HepG2 (cell line): ENCODE data around the gene NR2F1-AS1. TPM values are rescaled to one million over a fixed set of nuclear protein-coding genes. Genes with fewer than 3 reads are reported as not detected.

ENCODE experiments used
- ATF7 ChIP-seq, 2 experiments: fragments of 450-650 bp in 1 of 2; sonication (generic) in 1 of 2; formaldehyde crosslinking in 1 of 2; IDR thresholded peaks; 2 replicates each; pipeline versions ENCODE4 v1.4.0 to v1.6.1; 2016 to 2020; ENCODE audit warnings: antibody characterized with exemption in 1 of 2, mild to moderate bottlenecking in 1 of 2, missing genetic modification reagents in 1 of 2
- GABPA ChIP-seq, 2 experiments: IDR thresholded peaks; 2 replicates each; pipeline ENCODE4 v1.6.1; 2011 to 2016; ENCODE audit warnings: low read depth in 2 of 2, low read length in 1 of 2, missing biosample characterization in 1 of 2, missing genetic modification characterization in 1 of 2
- KAT8 ChIP-seq: IDR thresholded peaks from 2 replicates; pipeline ENCODE4 v1.6.1; 2016; ENCODE audit warnings: missing genetic modification reagents, missing compliant biosample characterization
- KLF11 ChIP-seq: IDR thresholded peaks from 2 replicates; pipeline ENCODE4 v1.6.1; 2016; ENCODE audit warnings: missing compliant biosample characterization
- KLF13 ChIP-seq: sonication (generic); formaldehyde crosslinking; IDR thresholded peaks from 2 replicates; pipeline ENCODE4 v1.4.0; 2020; ENCODE audit warnings: mild to moderate bottlenecking, missing genetic modification reagents
- KMT2A ChIP-seq: sonication (generic); formaldehyde crosslinking; IDR thresholded peaks from 2 replicates; pipeline ENCODE4 v1.4.0; 2020; ENCODE audit warnings: missing genetic modification reagents
- MIXL1 ChIP-seq: IDR thresholded peaks from 2 replicates; pipeline ENCODE4 v1.6.1; 2016
- NFKB2 ChIP-seq: sonication (generic); formaldehyde crosslinking; IDR thresholded peaks from 2 replicates; pipeline ENCODE4 v1.4.0; 2020; ENCODE audit warnings: missing genetic modification reagents, borderline replicate concordance
- NR2F1 ChIP-seq, 2 experiments: fragments of 450-650 bp in 1 of 2; formaldehyde crosslinking in 1 of 2; IDR thresholded peaks; 2 replicates each; pipeline versions ENCODE4 v1.5.0 to v1.6.1; 2016 to 2020; ENCODE audit warnings: mild to moderate bottlenecking in 1 of 2, missing compliant biosample characterization in 1 of 2, missing genetic modification reagents in 1 of 2, moderate library complexity in 1 of 2
- POLR2G ChIP-seq: fragments of 200-400 bp; formaldehyde crosslinking; IDR thresholded peaks from 2 replicates; pipeline ENCODE4 v1.6.1; 2018; ENCODE audit warnings: mild to moderate bottlenecking, low read depth, low read length, moderate library complexity
- SUZ12 ChIP-seq: fragments of 150-350 bp; IDR thresholded peaks from 2 replicates; pipeline ENCODE4 v1.6.1; 2014; ENCODE audit warnings: low read depth, low read length
- TBL1XR1 ChIP-seq: fragments of 150-350 bp; IDR thresholded peaks from 2 replicates; pipeline ENCODE4 v1.6.1; 2014; ENCODE audit warnings: borderline replicate concordance, low read length; ENCODE audit not compliant: partially characterized antibody
- TCF12 ChIP-seq, 2 experiments: fragments of 450-650 bp in 1 of 2; sonication (generic) in 1 of 2; formaldehyde crosslinking in 1 of 2; IDR thresholded peaks; 2 replicates each; pipeline versions ENCODE4 v1.6.1 to v1.8.0; 2017 to 2022; ENCODE audit warnings: antibody characterized with exemption in 1 of 2, mild to moderate bottlenecking in 1 of 2, missing genetic modification reagents in 1 of 2, moderate library complexity in 1 of 2
- TCF7L2 ChIP-seq: IDR thresholded peaks from 2 replicates; pipeline ENCODE4 v1.6.1; 2011; ENCODE audit warnings: mild to moderate bottlenecking, low read depth, low read length, moderate library complexity
- XRCC5 ChIP-seq: fragments of 200-400 bp; formaldehyde crosslinking; optimal IDR thresholded peaks from 2 replicates; pipeline ENCODE3; 2017; ENCODE audit warnings: mild to moderate bottlenecking, low read length
- ZBTB20 ChIP-seq: sonication (generic); formaldehyde crosslinking; IDR thresholded peaks from 2 replicates; pipeline ENCODE4 v1.8.1; 2023; ENCODE audit warnings: missing genetic modification reagents, low read depth, mild to moderate bottlenecking, borderline replicate concordance
- ZBTB34 ChIP-seq: sonication (generic); formaldehyde crosslinking; IDR thresholded peaks from 2 replicates; pipeline ENCODE4 v1.8.0; 2022; ENCODE audit warnings: mild to moderate bottlenecking, missing genetic modification reagents
- ZBTB43 ChIP-seq: sonication (generic); formaldehyde crosslinking; conservative IDR thresholded peaks from 2 replicates; pipeline ENCODE4 v1.4.0; 2020; ENCODE audit warnings: missing genetic modification reagents
- ZBTB8A ChIP-seq: sonication (generic); formaldehyde crosslinking; IDR thresholded peaks from 2 replicates; pipeline ENCODE4 v1.4.0; 2020; ENCODE audit warnings: mild to moderate bottlenecking, low read depth, missing genetic modification reagents, borderline replicate concordance
- ZMAT3 ChIP-seq: sonication (generic); formaldehyde crosslinking; conservative IDR thresholded peaks from 2 replicates; pipeline ENCODE4 v1.7.0; 2021; ENCODE audit warnings: missing genetic modification reagents
- ZNF20 ChIP-seq: sonication (generic); formaldehyde crosslinking; IDR thresholded peaks from 2 replicates; pipeline ENCODE4 v1.4.0; 2020; ENCODE audit warnings: mild to moderate bottlenecking, moderate library complexity, missing genetic modification reagents
- ZNF24 ChIP-seq: fragments of 450-650 bp; IDR thresholded peaks from 2 replicates; pipeline ENCODE4 v1.6.1; 2017; ENCODE audit warnings: antibody characterized with exemption, mild to moderate bottlenecking
- ZNF816 ChIP-seq: sonication (generic); formaldehyde crosslinking; IDR thresholded peaks from 2 replicates; pipeline ENCODE4 v1.8.0; 2022; ENCODE audit warnings: missing genetic modification reagents, mild to moderate bottlenecking, borderline replicate concordance
- ZSCAN30 ChIP-seq: sonication (generic); formaldehyde crosslinking; IDR thresholded peaks from 2 replicates; pipeline ENCODE4 v1.5.0; 2020; ENCODE audit warnings: mild to moderate bottlenecking, missing genetic modification reagents
- polyA plus RNA-seq, 8 experiments: library from polyadenylated mRNA; depleted of rRNA in 3 of 8; stranded (reverse) in 7 of 8; unstranded in 1 of 8; fragments of >200 nt; fragmentation: Illumina TruSeq in 4 of 8; extraction: Trizol in 4 of 8; gene quantifications; 2 replicates each; pipeline versions ENCODE4 v1.2.1 to v1.2.3, GENCODE V29; 2011 to 2016; ENCODE audit warnings: low read depth in 4 of 8, missing spikeins in 1 of 8, mixed read lengths in 1 of 8; ENCODE audit not compliant: insufficient read depth in 1 of 8
- total RNA-seq, 5 experiments: library from RNA; depleted of rRNA; stranded (reverse); fragments of >200 nt; fragmentation: Illumina TruSeq; extraction: Trizol; gene quantifications; 2 replicates each; pipeline ENCODE4 v1.2.3, GENCODE V29; 2016; ENCODE audit warnings: low read depth in 1 of 5
- TF ChIP-seq, protein P1 (sequence below): sonication (generic); formaldehyde crosslinking; IDR thresholded peaks from 2 replicates; pipeline ENCODE4 v1.4.0; 2020; ENCODE audit warnings: missing genetic modification reagents, low read depth, mild to moderate bottlenecking, borderline replicate concordance
- TF ChIP-seq, protein P2 (sequence below): IDR thresholded peaks from 2 replicates; pipeline ENCODE4 v1.6.1; 2016

Gene NR2F1-AS1
- total and polyA plus RNA-seq, 2 of the 13 experiments (the other 11 are each of a cell fraction or from before 2014, with no cell fraction given) = 2.8 TPM

GRCh38 chr5:93582677-93583438 lies 1.8 kb upstream of the NR2F1-AS1 start, which contains the start of gene NR2F1 (continued):
- TF ChIP-seq, protein P1, sequence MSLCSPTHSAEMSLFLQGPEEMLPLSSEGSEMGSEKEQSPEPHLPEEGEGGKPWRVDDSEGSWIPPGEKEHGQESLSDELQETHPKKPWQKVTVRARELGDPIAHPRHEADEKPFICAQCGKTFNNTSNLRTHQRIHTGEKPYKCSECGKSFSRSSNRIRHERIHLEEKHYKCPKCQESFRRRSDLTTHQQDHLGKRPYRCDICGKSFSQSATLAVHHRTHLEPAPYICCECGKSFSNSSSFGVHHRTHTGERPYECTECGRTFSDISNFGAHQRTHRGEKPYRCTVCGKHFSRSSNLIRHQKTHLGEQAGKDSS (CRISPR knock-in tag) = peak; percentile 75; the same call in 1 of the 2 replicates
- no peak for TF ChIP-seq TCF7L2
- TF ChIP-seq KLF11 (CRISPR knock-in tag) = no peak
- TF ChIP-seq ZBTB20 (CRISPR knock-in tag) = peak; percentile 96; the same call in 1 of the 2 replicates
- TF ChIP-seq POLR2G = peak; percentile 83
- TF ChIP-seq ZSCAN30 (CRISPR knock-in tag) = peak; percentile 64; the same call in 1 of the 2 replicates
- TF ChIP-seq NFKB2 (CRISPR knock-in tag) = no peak
- no peak for TF ChIP-seq ATF7 (IDR thresholded peaks at IDR 0.05)
- peak; percentile 79; the same call in 1 of the 2 replicates for TF ChIP-seq ATF7 (CRISPR knock-in tag; IDR thresholded peaks at IDR 0.05)
- no peak for TF ChIP-seq KLF13 (CRISPR knock-in tag)
- no peak; the same call in 1 of the 2 replicates for TF ChIP-seq ZNF816
- no peak for TF ChIP-seq ZNF20 (CRISPR knock-in tag)
- TF ChIP-seq ZNF24 = peak; percentile 20
- peak; percentile 46; the same call in 1 of the 2 replicates for TF ChIP-seq MIXL1
- TF ChIP-seq XRCC5 = peak; percentile 88
- TF ChIP-seq, protein P2, sequence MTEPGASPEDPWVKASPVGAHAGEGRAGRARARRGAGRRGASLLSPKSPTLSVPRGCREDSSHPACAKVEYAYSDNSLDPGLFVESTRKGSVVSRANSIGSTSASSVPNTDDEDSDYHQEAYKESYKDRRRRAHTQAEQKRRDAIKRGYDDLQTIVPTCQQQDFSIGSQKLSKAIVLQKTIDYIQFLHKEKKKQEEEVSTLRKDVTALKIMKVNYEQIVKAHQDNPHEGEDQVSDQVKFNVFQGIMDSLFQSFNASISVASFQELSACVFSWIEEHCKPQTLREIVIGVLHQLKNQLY (CRISPR knock-in tag) = peak; percentile 47; the same call in 1 of the 2 replicates
- peak; percentile 7 to 29; a peak in 3 of 4 replicates for TF ChIP-seq NR2F1 (CRISPR knock-in tag; IDR thresholded peaks at IDR 0.05)
- no peak for TF ChIP-seq SUZ12
- no peak for TF ChIP-seq TCF12 (IDR thresholded peaks at IDR 0.05)
- no peak for TF ChIP-seq TCF12 (CRISPR knock-in tag; IDR thresholded peaks at IDR 0.05)
- TF ChIP-seq KAT8 (CRISPR knock-in tag) = peak; percentile 45; the same call in 1 of the 2 replicates
- no peak for TF ChIP-seq KMT2A (CRISPR knock-in tag)
- TF ChIP-seq ZBTB43 (CRISPR knock-in tag) = peak; percentile 87
- TF ChIP-seq TBL1XR1 = no peak
- TF ChIP-seq GABPA (IDR thresholded peaks at IDR 0.05; ENCODE audit: low read depth, low read length) = no peak
- peak; percentile 46 for TF ChIP-seq GABPA (CRISPR knock-in tag; IDR thresholded peaks at IDR 0.05; ENCODE audit: low read depth)
- TF ChIP-seq ZBTB8A (CRISPR knock-in tag) = 0 out of 2 replicates have a peak, but pooled peaks have one; percentile 36
- TF ChIP-seq ZBTB34 (CRISPR knock-in tag) = peak; percentile 81; the same call in 1 of the 2 replicates
- 0 out of 2 replicates have a peak, but pooled peaks have one; percentile 48 for TF ChIP-seq ZMAT3
